HEK293T (cell line): ENCODE measurements around the gene GSTP1.

Experiments
- BHLHE40 ChIP-seq: fragments of 450-650 bp; IDR thresholded peaks from 2 replicates; pipeline ENCODE4 v1.6.1; 2016; ENCODE audit warnings: mild to moderate bottlenecking, moderate library complexity, borderline replicate concordance
- FOXM1 ChIP-seq: fragments of 450-650 bp; IDR thresholded peaks from 2 replicates; pipeline ENCODE4 v1.6.1; 2017; ENCODE audit warnings: mild to moderate bottlenecking, borderline replicate concordance
- HDGF ChIP-seq: fragments of 450-650 bp; IDR thresholded peaks from 2 replicates; pipeline ENCODE4 v1.6.1; 2017; ENCODE audit warnings: antibody characterized with exemption, borderline replicate concordance
- SP1 ChIP-seq: fragments of 450-650 bp; IDR thresholded peaks from 2 replicates; pipeline ENCODE4 v1.6.1; 2017
- TF ChIP-seq, protein P1 (sequence below): fragments of 450-650 bp; IDR thresholded peaks from 2 replicates; pipeline ENCODE4 v1.6.1; 2016

DNA sequence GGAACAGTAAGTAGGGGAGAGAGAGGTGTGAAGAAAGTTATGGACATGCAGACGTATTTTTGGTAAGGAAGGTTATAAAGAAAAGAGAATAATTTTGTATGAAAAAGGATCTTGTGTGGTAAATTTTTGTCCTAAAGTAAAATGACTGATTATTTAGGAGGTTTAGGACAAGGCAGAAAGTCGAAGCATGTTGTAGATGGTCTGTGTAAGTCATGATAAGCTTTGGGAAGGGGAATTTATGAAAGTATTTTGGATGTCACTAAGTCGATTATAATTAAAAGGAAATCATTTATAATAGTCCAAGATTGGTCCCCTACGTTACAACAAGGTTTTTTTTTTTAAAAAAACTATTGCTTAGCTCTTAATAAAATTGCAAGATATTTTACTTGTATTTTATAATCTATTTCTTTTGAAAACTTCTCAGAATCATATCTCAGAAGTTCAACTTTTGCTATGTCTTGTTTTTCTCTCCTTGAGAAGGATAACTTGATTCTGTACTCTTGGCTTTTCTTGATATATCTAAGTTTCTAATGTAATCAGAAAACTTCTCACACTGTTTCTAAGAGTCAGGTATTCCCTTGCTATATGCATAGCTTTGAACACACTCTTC lies 49.4 kb upstream of the GSTP1 start:
- TF ChIP-seq BHLHE40 (no peak), FOXM1 (no peak), HDGF (no peak), SP1 (no peak)
- TF ChIP-seq, protein P1, sequence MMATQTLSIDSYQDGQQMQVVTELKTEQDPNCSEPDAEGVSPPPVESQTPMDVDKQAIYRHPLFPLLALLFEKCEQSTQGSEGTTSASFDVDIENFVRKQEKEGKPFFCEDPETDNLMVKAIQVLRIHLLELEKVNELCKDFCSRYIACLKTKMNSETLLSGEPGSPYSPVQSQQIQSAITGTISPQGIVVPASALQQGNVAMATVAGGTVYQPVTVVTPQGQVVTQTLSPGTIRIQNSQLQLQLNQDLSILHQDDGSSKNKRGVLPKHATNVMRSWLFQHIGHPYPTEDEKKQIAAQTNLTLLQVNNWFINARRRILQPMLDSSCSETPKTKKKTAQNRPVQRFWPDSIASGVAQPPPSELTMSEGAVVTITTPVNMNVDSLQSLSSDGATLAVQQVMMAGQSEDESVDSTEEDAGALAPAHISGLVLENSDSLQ: no peak
